HG02642 (cell line): ENCODE measurements around the gene WHAMM.
"Not testable (repeated sequence)": the region's sequence is repeated elsewhere in the genome, so short reads cannot be mapped to it uniquely, and the experiment has no call there.

Source experiments
- ATAC-seq: cut with Tn5 transposase; IDR thresholded peaks from one replicate; pipeline ENCODE4 v1.9.1; 2021; ENCODE audit warnings: mild to moderate bottlenecking; ENCODE audit not compliant: unreplicated experiment, poor library complexity

WHAMM gene

GRCh38 chr15:82799183-82799841 is 10.1 kb upstream of the WHAMM start:
- ATAC-seq: no peak

- no peak for ATAC-seq
Observed at GRCh38 chr15:82802497-82802896, 6.9 kb upstream of the WHAMM start.

- ATAC-seq: no peak
Observed at GRCh38 chr15:82803793-82804574, 5.4 kb upstream of the WHAMM start.

- no peak for ATAC-seq
Observed at GRCh38 chr15:82804575-82804949, 4.9 kb upstream of the WHAMM start.

GRCh38 chr15:82805994-82806406 is 3.4 kb upstream of the WHAMM start, which contains the start of gene FSD2:
FSD2 (minus strand) TSS chr15:82806069; CDS start chr15:82787390, 18,679 bp downstream.
- ATAC-seq: peak; percentile 46

- ATAC-seq: no peak
Observed at GRCh38 chr15:82807920-82808633, 1.4 kb upstream of the WHAMM start.

GRCh38 chr15:82808634-82809041 is 790 bp upstream of the WHAMM start:
- ATAC-seq: no peak

GRCh38 chr15:82810061-82810889 is 847 bp downstream of the WHAMM start:
- ATAC-seq: peak; percentile 33

- no peak for ATAC-seq
Observed at GRCh38 chr15:82810890-82811426, 1.5 kb downstream of the WHAMM start.

- ATAC-seq: no peak
Observed at GRCh38 chr15:82812994-82813393, 3.6 kb downstream of the WHAMM start.

- no peak for ATAC-seq
Observed at GRCh38 chr15:82820128-82820527, 10.7 kb downstream of the WHAMM start.

- ATAC-seq: not testable (repeated sequence)
Observed at GRCh38 chr15:82821396-82821795, 12.0 kb downstream of the WHAMM start.

- ATAC-seq: not testable (repeated sequence)
Observed at GRCh38 chr15:82821851-82822250, 12.4 kb downstream of the WHAMM start.

GRCh38 chr15:82823049-82823448 is 13.6 kb downstream of the WHAMM start:
- ATAC-seq: no peak

- no peak for ATAC-seq
Observed at GRCh38 chr15:82828075-82828474, 18.6 kb downstream of the WHAMM start.

GRCh38 chr15:82829234-82829633 is 19.8 kb downstream of the WHAMM start:
- ATAC-seq: no peak

GRCh38 chr15:82830427-82831173 is 21.2 kb downstream of the WHAMM start:
- ATAC-seq: no peak

- ATAC-seq: no peak
Observed at GRCh38 chr15:82831894-82832600, 22.6 kb downstream of the WHAMM start.
